HEK293 (cell line): Measurements from ENCODE around the gene IL36B.

Source experiments
- ATF2 ChIP-seq: fragments of 450-650 bp; formaldehyde crosslinking; IDR thresholded peaks from 2 replicates; pipeline ENCODE4 v1.5.1; 2016; ENCODE audit warnings: missing biosample characterization, missing genetic modification characterization, low read depth
- CTCF ChIP-seq: fragments of 450-650 bp; formaldehyde crosslinking; IDR thresholded peaks from 2 replicates; pipeline ENCODE4 v1.5.1; 2016; ENCODE audit warnings: missing biosample characterization, missing genetic modification characterization
- ZFP41 ChIP-seq: fragments of 450-650 bp; formaldehyde crosslinking; IDR thresholded peaks from 2 replicates; pipeline ENCODE4 v1.5.1; 2016; ENCODE audit warnings: missing biosample characterization, missing genetic modification characterization, borderline replicate concordance
- ZNF10 ChIP-seq: fragments of 450-650 bp; formaldehyde crosslinking; IDR thresholded peaks from 2 replicates; pipeline ENCODE4 v1.5.1; 2017; ENCODE audit warnings: missing biosample characterization, missing genetic modification characterization
- ZNF26 ChIP-seq: fragments of 450-650 bp; formaldehyde crosslinking; IDR thresholded peaks from 2 replicates; pipeline ENCODE4 v1.5.1; 2016; ENCODE audit warnings: missing biosample characterization, missing genetic modification characterization
- ZNF350 ChIP-seq: fragments of 450-650 bp; formaldehyde crosslinking; IDR thresholded peaks from 2 replicates; pipeline ENCODE4 v1.5.0; 2017; ENCODE audit warnings: missing biosample characterization, mild to moderate bottlenecking, missing genetic modification characterization
- ZNF530 ChIP-seq: fragments of 450-650 bp; formaldehyde crosslinking; IDR thresholded peaks from 2 replicates; pipeline ENCODE4 v1.5.1; 2016; ENCODE audit warnings: low read depth, missing biosample characterization, missing genetic modification characterization
- ZNF837 ChIP-seq: fragments of 450-650 bp; formaldehyde crosslinking; IDR thresholded peaks from 2 replicates; pipeline ENCODE4 v1.5.1; 2016; ENCODE audit warnings: missing biosample characterization, missing genetic modification characterization
- TF ChIP-seq, protein P1 (sequence below): fragments of 450-650 bp; formaldehyde crosslinking; IDR thresholded peaks from 2 replicates; pipeline ENCODE4 v1.5.1; 2016; ENCODE audit warnings: missing biosample characterization, missing genetic modification characterization

- TF ChIP-seq CTCF (tag by site-specific recombination) (no peak), ZNF837 (tag by site-specific recombination) (no peak), ZNF10 (tag by site-specific recombination) (no peak), ZFP41 (tag by site-specific recombination) (no peak), ZNF350 (tag by site-specific recombination) (no peak), ZNF530 (no peak), ZNF26 (no peak), ATF2 (tag by site-specific recombination) (no peak)
- TF ChIP-seq, protein P1, sequence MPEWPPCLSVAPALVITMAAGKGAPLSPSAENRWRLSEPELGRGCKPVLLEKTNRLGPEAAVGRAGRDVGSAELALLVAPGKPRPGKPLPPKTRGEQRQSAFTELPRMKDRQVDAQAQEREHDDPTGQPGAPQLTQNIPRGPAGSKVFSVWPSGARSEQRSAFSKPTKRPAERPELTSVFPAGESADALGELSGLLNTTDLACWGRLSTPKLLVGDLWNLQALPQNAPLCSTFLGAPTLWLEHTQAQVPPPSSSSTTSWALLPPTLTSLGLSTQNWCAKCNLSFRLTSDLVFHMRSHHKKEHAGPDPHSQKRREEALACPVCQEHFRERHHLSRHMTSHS (tag by site-specific recombination): no peak
Measured at GRCh38 chr2:113039158-113039557, 13.5 kb downstream of the IL36B start.
